ENCODE measurements around the gene SEZ6L.

The SEZ6L gene

GRCh38 chr22:26169315-26170111, at the start of gene SEZ6L:
Gene SEZ6L, plus strand, starts transcription at chr22:26169462. Its CDS starts 208 bp downstream, at chr22:26169670.
- peak; percentile 55 for DNase-seq (ENCODE audit: low spot score)

- DNase-seq (ENCODE audit: low spot score) = no peak
These were observed 46.3 kb upstream of the SEZ6L start for GRCh38 chr22:26122920-26123468.

DNA sequence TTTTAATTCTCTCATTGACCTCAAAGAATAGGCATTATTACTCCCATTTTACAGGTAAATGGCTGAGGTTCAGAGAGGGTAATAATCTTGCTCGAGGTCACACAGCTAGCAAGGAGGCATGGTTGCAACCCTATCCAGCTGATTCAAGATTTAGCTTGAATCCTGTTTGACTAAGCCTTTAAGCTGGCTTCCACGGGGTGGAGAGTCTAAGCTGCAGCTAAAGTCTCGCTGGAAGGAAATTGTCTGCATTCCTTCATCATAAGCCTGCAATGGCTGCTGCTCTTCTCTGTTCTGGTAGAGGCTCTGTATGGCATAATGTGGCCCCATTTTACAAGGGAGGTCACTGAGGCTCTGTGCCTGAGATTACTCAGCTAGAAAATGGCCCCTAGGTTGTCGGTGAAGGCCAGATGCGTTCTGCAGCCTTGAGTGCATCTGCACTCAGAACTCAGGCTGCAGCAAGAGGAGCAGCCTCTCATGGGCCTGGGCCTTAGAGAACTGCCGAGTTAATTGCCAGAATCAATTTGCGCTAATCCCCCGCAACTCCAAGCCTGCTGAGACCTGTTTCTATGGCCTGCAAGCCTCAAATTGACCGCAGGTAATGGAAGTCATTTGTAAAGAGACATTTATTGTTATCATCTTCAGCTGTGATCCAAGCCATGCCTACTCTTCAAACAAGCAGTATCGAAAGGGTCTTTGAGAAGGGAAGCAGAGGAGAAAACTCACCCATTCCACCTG, 44.1 kb upstream of the SEZ6L start:
- no peak for DNase-seq (ENCODE audit: low spot score)

- no peak for DNase-seq (ENCODE audit: low spot score)
These were observed 42.1 kb upstream of the SEZ6L start for GRCh38 chr22:26127126-26127525.

DNA sequence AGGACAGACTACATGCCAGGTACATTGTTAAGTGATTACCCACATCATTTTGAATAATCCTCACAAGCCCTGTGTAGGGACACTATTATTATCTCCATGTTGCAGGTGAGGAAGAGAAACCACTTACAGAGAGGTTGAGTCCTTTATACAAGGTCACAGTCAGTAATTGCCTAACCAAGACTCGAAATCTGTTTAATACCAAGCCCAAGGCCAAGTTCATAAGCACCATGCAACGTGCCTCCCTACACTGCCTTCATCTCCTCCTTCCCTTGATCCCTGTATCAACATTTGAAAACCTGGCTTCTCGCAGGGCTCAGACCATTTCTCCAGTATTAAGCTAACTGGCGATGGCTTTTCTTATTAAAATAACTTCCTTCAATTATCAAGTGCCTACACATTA, 41.7 kb upstream of the SEZ6L start:
- no peak for DNase-seq (ENCODE audit: low spot score)

GRCh38 chr22:26131589-26132154, 37.6 kb upstream of the SEZ6L start:
- DNase-seq (ENCODE audit: low spot score) = no peak

DNA sequence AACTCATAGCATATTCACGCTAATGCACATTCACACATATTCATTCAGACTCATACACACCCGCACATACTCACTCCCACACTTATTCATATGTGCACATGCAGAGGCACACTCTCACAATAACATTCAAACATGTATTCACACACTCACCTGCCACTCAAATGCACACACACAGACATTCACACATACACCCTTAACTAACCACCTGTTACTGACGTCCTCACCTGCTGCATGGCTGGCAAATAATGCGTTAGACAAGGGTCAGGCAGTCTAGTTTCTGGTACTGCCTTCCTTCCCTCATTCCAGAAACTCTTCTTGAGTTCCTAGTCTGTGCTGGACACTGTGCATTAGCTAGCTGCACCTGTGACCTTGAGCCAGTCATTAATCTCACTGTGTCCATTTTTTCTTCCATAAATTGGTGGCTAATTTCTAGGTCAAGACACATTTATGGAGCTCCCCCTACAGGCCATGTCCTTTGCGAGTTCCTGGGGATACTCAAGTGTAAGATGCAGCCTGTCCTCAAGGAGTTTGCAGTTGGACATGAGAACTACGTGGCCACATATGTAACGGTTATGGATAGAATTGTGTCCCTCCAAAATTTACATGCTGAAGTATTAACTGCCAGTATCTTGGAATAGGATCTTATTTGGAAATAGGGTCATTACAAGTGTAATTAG, 34.5 kb upstream of the SEZ6L start:
- DNase-seq (ENCODE audit: low spot score) = no peak

GRCh38 chr22:26135806-26136205, 33.5 kb upstream of the SEZ6L start:
- no peak for DNase-seq (ENCODE audit: low spot score)

DNA sequence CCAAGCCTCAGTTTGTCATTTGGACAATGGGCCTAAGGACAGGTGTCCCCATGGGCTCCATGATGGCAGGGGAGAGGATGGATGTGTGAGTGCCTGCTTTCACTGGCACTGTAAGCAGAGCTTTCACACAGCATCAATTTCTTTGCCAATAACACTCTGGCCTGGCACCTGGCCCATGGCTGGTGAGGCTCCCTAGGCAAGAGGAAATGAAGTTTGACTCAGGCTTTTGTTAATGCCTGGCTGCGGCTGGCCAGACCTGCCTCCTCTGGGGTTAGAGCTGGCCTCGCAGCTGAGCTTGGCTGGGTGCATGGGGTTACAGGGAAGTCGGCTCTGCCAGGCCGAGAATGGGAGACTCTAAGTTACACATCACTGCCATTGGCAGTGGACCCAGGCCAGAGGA, 30.0 kb upstream of the SEZ6L start:
- DNase-seq (ENCODE audit: low spot score) = no peak

DNA sequence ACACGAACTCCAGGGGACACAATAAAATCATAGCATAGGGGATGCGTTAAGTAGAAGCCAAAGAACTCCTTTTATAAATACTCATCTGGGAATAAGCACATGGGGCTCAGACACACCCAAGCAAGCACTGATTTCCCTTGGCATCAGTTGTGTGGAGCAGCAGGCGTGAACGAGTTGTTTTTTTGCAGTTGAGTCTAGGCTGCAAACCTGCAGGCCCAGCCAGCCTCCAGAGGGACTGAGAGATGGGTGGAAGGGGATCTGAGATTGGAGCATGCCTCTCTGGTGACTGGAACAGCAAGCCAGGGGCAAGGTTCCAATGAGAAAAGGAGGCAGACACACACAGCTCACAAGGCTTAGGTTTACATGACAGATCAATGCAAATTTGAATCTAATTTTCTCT, 27.4 kb upstream of the SEZ6L start:
- DNase-seq (ENCODE audit: low spot score) = no peak

- DNase-seq (ENCODE audit: low spot score) = no peak
These were observed 25.4 kb upstream of the SEZ6L start for GRCh38 chr22:26143806-26144325.

DNA sequence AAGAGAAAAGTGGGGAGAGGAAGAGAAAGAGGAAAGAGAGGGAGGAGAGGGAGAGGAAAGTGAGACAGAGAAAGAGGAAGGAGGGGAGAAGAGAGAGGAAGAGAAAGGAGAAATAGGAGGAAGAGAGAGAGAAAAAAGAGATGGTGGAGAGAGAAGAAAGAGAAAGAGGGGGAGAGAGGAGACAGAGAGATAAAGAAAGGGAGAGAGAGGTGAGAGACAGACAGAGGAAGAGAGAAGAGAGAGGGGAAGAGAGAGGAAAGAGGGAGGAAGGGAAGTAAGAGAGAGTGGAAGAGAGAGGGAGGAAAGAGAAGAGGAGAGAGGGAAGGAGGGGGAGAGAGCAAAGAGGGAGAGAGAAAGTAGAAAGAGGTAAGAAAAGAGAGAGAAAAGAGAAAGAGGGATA, 9.4 kb upstream of the SEZ6L start:
- DNase-seq (ENCODE audit: low spot score) = no peak

- no peak for DNase-seq (ENCODE audit: low spot score)
These were observed 7.5 kb upstream of the SEZ6L start for GRCh38 chr22:26161746-26162145.

GRCh38 chr22:26162926-26163325, 6.3 kb upstream of the SEZ6L start:
- no peak for DNase-seq (ENCODE audit: low spot score)

- DNase-seq (ENCODE audit: low spot score) = no peak
These were observed 5.1 kb upstream of the SEZ6L start for GRCh38 chr22:26164174-26164573.

- no peak for DNase-seq (ENCODE audit: low spot score)
These were observed 871 bp upstream of the SEZ6L start for GRCh38 chr22:26168330-26168851.

DNA sequence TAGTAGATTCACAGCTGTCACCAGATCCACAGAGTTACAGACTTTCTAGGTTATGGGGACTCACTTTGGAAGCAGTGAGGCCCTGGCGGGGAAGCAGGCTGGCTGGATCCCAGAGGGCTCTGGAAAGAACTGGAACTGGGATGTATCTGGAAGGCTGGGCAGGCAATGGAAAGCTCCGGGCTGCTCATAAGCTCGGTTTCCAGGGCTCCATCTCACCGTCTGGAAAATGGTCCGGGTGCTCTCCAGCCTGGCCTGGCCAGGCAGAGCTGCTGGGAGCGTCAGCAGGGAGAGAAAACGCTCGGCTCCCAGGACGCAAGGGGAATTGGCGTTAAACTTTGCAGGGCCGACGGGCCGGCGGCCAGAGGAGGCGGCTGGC, 335 bp upstream of the SEZ6L start:
- no peak for DNase-seq (ENCODE audit: low spot score)

- no peak for DNase-seq (ENCODE audit: low spot score)
These were observed 840 bp downstream of the SEZ6L start for GRCh38 chr22:26170112-26170492.

DNA sequence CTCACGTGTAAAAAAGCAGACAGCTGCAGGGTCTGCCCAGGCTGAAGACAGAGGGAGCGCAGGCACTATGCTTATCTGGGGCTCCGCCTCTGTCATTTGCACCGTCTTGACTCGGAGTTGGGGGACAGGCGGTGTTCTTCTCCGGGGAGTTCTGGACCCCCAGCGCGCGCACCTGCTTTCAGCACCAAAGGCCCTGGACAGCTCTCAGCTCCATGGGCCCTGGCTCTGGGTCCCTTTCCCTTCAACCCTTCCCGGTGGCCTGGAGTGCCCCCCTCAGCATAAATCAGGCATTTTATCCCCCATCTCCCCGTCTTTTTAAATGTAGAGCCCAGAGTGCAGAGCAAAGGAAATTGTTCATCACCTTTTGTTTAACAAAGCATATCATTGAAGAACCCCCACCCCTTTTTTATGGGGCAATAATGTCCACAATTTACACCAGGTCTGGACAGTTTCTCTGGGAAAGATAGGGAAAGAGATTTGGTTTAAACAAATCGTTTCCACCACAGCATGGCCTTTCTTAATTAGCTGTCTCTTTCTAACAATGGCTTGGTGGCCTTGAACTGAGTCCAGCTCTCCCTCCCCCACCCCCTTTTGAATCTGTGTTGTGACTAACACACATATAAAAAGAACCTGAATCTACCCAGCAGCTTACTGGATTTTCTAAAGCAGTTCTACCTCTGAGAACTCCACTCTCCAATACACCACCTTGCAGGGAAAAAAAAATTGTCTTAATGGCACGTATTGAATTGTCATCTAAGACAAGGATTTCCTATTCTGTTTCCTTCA, 1.7 kb downstream of the SEZ6L start:
- DNase-seq (ENCODE audit: low spot score) = peak; percentile 29

DNA sequence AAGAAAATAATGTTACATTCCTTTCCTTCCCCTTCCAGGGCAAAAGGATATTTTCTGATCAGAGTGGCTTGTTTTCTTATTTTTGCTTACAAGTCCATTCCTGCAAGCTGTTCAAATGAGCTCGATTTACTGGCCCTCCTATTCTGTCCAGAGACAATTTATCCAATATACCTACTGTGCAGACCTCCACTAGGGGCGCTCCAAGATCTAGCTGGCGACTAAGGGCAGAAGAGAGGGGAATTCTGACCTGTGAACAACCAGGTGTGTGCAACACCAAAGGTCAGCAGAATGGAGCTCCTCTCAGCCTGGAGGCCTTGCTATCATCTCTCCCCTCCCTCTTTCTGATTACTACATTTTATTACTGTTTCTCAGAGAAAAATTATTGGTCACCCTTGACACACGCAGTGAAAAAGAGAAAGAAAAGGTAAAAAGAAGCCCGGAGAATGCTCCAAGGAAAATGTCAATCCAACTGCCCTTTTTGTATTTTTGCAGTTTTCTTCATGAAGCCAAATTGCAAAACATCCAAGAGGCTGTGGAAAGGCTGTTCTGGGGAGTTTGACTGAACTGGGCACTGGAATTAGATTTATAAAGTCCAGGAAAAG, 3.2 kb downstream of the SEZ6L start:
- peak; percentile 64 for DNase-seq (ENCODE audit: low spot score)

DNA sequence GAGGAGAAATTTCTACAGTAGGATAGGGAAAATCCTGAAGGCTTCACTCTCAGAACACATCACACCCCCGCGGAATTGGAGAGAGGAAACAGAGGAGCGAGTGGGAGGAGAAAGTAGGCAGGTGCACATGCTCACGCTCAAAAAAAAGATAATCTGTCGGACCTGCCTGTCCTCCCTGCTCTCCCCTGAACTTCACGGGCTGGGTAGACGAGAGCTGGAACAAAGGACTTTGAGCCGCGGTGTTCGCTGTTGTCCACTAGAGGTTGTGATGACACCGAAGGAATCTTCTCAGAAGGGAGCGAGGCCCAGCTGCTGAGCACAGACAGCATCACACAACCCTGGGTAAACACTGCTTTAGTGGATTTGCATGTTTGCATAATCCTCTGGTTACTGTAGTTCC, 5.0 kb downstream of the SEZ6L start:
- peak; percentile 53 for DNase-seq (ENCODE audit: low spot score)
